Body of pancreas (tissue), 4 donors: ENCODE data around the gene MBD3. TPM values are rescaled to one million over a fixed set of nuclear protein-coding genes. Genes with fewer than 3 reads are reported as not detected.

Experiments
- ATAC-seq: fragments of 150-250 bp; one replicate; pipeline ENCODE4 v1.9.1; 2016
- DNase-seq, 4 donors: peaks; one replicate each; pipeline ENCODE4 v3.0.0-alpha.2; 2019
- H3K27ac ChIP-seq, 4 donors: fragments of 200-600 bp; sonication (generic); 1 replicate in 3 of 4; 2 replicates in 1 of 4; pipeline versions ENCODE4 v1.5.1 to v1.6.1; 2016 to 2019; ENCODE audit warnings: mild to moderate bottlenecking in 1 of 4, mixed read lengths in 1 of 4, moderate library complexity in 1 of 4
- H3K27me3 ChIP-seq, 2 donors: fragments of 200-600 bp; sonication (generic); one replicate each; pipeline ENCODE4 v1.6.0; 2016; ENCODE audit warnings: mild to moderate bottlenecking in 1 of 2
- H3K36me3 ChIP-seq, 2 donors: fragments of 200-600 bp; sonication (generic); replicated peaks in 1 of 2; 2 replicates each; pipeline ENCODE4 v1.5.1; 2016; ENCODE audit warnings: low read depth in 2 of 2; ENCODE audit not compliant: insufficient read depth in 1 of 2
- H3K4me1 ChIP-seq: fragments of 200-600 bp; sonication (generic); one replicate; pipeline ENCODE4 v1.6.0; 2016
- H3K4me3 ChIP-seq, 2 donors: fragments of 200-600 bp; sonication (generic); 1 replicate in 1 of 2; 2 replicates in 1 of 2; pipeline ENCODE4 v1.5.1; 2016 to 2019
- H3K9me3 ChIP-seq, 3 donors: fragments of 200-600 bp; sonication (generic); 1 replicate in 2 of 3; 2 replicates in 1 of 3; pipeline ENCODE4 v1.5.1; 2016
- CTCF ChIP-seq, 7 experiments: fragments of 450-650 bp in 4 of 7; fragments of 200-600 bp in 3 of 7; sonication (generic) in 3 of 7; IDR thresholded peaks; one replicate each; pipeline ENCODE4 v1.5.1; 2016 to 2019; ENCODE audit warnings: antibody characterized with exemption in 7 of 7
- POLR2A ChIP-seq, 3 donors: fragments of 450-650 bp; IDR thresholded peaks; one replicate each; pipeline ENCODE4 v1.6.1; 2016; ENCODE audit warnings: antibody characterized with exemption in 3 of 3, mild to moderate bottlenecking in 2 of 3
- WGBS, 2 donors: methylation state at CpG; one replicate each; pipeline ENCODE4 v1.1.5; 2017; 5-methylcytosine and 5-hydroxymethylcytosine counted together
- intact Hi-C: fragments of 100-400 bp; cut with DNase I; formaldehyde crosslinking; loops from one replicate; pipeline ENCODE4 v1.15.1; 2023
- total RNA-seq, 2 donors: library from RNA; depleted of rRNA; stranded (reverse); fragments of >200 nt; gene quantifications; one replicate each; pipeline ENCODE4 v1.1.0, GENCODE V29; 2016

MBD3 gene
- total RNA-seq, 2 donors from 2014 or later = 37.4 to 91.6 TPM

GRCh38 chr19:1560286-1560882 is 32.3 kb downstream of the MBD3 start:
- no peak for TF ChIP-seq CTCF (IDR thresholded peaks at IDR 0.05)
- TF ChIP-seq POLR2A (IDR thresholded peaks at IDR 0.05) = no peak
- WGBS, 2 donors = 71 to 78% methylated on average over 17 to 22 of the region's 25 CpGs

GRCh38 chr19:1558552-1558951 is 34.1 kb downstream of the MBD3 start:
- 87 to 91% methylated on average over 8 to 12 of the region's 12 CpGs for WGBS, 2 donors
- H3K36me3 ChIP-seq = no peaks in the 10 kb centered on the region
- DNase-seq (no peak), ATAC-seq (no peak)
- H3K27ac ChIP-seq = no peak overlapping the region
- H3K9me3 ChIP-seq = no peaks in the 10 kb centered on the region
- TF ChIP-seq CTCF (IDR thresholded peaks at IDR 0.05) (no peak), POLR2A (IDR thresholded peaks at IDR 0.05) (no peak)
- H3K4me3 ChIP-seq = no peak overlapping the region
- H3K4me1 ChIP-seq = no peaks in the 10 kb centered on the region
- intact Hi-C loops = no loop called here
- no peaks in the 10 kb centered on the region for H3K27me3 ChIP-seq

More at GRCh38 chr19:1560286-1560882, 32.3 kb downstream of the MBD3 start:
- H3K9me3 ChIP-seq = no peaks in the 10 kb centered on the region
- H3K27me3 ChIP-seq = no peaks in the 10 kb centered on the region
- ATAC-seq = peak; percentile 15
- no peak overlapping the region for H3K4me3 ChIP-seq
- no peak overlapping the region for H3K27ac ChIP-seq
- H3K36me3 ChIP-seq = no peaks in the 10 kb centered on the region
- DNase-seq = no peak
- H3K4me1 ChIP-seq = no peaks in the 10 kb centered on the region
- intact Hi-C loops = no loop called here

- Histone ChIP-seq H3K27ac (no peak overlapping the region), H3K36me3 (no peaks in the 10 kb centered on the region), H3K9me3 (no peaks in the 10 kb centered on the region), H3K4me3 (no peak overlapping the region), H3K27me3 (no peaks in the 10 kb centered on the region), H3K4me1 (no peaks in the 10 kb centered on the region)
- intact Hi-C loops = no loop called here
- DNase-seq = no peak
- no peak for ATAC-seq
- no peak for TF ChIP-seq CTCF (IDR thresholded peaks at IDR 0.05)
- TF ChIP-seq POLR2A (IDR thresholded peaks at IDR 0.05) = no peak
- 95 to 98% methylated on average over 28 to 66 of the region's 66 CpGs for WGBS, 2 donors
Observed at GRCh38 chr19:1556390-1557070, 36.1 kb downstream of the MBD3 start.

- DNase-seq (no peak), ATAC-seq (peak; percentile 19)
- Histone ChIP-seq H3K4me1 (no peaks in the 10 kb centered on the region), H3K4me3 (no peak overlapping the region), H3K36me3 (no peaks in the 10 kb centered on the region), H3K27me3 (no peaks in the 10 kb centered on the region), H3K27ac (no peak overlapping the region), H3K9me3 (no peaks in the 10 kb centered on the region)
- TF ChIP-seq POLR2A (IDR thresholded peaks at IDR 0.05) = no peak
- no peak for TF ChIP-seq CTCF (IDR thresholded peaks at IDR 0.05)
- intact Hi-C loops = no loop called here
- 89 to 94% methylated on average over 9 to 55 of the region's 121 CpGs for WGBS, 2 donors
Observed at GRCh38 chr19:1555487-1556389, 36.9 kb downstream of the MBD3 start.
